NCI-H526 treated with DMSO at 0.1 percent for 48 hours (cell line): ENCODE results near the gene ZSWIM5.
"Not testable (repeated sequence)": the region's sequence is repeated elsewhere in the genome, so short reads cannot be mapped to it uniquely, and the experiment has no call there.

Source experiments
- DNase-seq: peaks from one replicate; lab custom pipeline; 2025; lab: John Stamatoyannopoulos, UW

Gene ZSWIM5

DNA sequence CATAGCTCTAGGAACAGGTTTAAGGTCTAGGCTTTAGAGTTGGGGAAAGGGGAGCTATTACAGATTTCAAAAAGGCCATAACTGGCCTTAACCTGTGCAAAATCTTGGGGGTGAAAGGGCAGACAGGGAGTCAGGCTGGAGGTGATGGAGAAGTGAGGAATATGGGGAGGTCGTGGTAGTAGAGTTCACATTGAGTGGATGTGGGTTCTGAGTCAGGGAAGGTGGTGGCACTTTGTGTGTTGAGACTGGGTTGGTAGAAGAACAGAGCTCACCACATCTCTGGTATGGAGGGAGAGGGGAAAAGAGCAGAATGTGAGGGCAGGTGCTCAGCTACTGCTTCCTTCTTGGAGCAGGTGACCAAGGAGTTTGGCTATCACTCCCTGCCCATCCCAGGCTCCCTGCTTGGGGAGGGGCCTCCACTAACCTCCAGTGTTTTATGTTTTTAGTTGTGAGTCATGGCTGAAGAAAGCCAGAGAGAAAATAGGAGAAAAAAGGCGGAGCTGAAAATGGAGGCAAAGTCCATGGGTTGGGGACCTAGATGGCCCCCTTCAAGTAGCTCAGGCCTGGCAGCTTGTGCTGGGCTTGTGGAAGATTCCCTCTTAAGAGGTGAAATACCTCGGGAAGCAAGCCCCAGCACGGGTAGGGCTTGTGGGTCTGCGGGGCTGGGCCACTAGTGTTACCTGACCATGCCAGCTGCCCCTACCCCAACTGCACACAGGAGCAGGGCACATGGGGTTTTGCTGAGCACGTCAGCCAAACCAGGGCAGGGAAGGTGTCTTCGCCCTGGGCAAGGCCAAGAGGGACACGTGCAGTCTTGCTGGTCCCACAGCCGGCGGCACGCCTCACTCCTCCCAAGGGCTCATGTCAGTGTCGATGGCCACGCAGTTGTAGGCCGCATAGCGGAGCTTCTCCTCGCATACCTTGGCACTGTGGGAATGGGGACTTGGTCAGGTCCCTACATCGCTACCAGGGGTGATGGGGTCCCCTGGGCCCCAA is 203.5 kb downstream of the ZSWIM5 start:
- no peak for DNase-seq

DNA sequence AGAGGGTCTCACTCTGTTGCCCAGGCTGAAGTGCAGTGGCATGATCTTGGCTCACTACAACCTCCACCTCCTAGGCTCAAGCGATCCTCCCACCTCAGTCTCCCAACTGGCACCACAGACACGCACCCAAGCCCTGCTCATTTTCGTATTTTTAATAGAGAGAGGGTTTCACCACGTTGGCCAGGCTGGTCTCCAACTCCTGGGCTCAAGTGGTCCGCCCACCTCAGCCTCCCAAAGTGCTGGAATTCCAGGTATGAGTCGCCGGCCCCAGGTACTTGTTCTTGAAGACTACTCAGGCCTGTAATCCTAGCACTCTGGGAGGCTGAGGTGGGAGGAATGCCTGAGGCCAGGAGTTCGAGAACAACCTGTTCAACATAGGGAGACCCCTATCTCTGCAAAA is 204.8 kb downstream of the ZSWIM5 start:
- DNase-seq = not testable (repeated sequence)

DNA sequence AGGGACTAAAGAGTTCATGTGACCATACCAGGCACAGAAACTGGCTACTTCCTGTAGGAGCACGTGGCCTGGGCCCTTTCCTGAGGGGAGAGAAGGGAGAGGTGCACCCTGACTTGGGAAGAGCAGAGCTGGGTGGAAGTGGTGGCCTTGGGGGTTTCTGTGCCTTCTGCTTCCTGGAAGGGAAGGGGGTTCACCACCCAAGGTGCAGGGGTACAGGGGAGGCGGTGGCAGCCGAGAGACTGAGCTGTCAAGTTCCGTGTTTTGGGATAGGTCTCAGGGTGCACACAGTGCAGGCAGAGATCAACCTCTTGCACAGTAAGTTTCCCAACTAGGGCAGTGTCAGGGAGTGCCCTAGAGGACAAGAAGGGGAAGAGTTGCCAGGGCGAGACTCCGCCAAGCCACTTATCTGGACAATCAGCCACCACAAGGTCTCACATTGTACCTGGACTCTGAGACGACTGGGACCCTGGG is 205.4 kb downstream of the ZSWIM5 start:
- no peak for DNase-seq

DNA sequence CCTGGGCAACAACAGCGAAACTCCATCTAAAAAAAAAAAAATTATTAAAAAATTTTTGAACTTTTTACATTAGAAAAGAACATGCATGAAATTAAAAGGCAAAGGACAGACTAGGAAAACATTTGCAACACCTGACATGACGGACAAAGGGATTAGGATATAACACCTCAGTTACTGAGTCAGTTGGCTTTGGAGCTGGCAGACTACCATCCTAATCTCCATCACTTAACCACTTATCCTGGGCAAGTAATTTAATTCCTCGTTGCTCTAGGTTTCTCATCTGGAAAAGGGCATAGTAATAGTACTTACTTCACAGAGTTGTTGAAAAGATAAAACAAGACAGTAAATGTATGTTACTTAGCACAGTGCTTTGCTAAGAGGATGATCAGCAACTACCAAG is 207.2 kb downstream of the ZSWIM5 start:
- no peak for DNase-seq

DNA sequence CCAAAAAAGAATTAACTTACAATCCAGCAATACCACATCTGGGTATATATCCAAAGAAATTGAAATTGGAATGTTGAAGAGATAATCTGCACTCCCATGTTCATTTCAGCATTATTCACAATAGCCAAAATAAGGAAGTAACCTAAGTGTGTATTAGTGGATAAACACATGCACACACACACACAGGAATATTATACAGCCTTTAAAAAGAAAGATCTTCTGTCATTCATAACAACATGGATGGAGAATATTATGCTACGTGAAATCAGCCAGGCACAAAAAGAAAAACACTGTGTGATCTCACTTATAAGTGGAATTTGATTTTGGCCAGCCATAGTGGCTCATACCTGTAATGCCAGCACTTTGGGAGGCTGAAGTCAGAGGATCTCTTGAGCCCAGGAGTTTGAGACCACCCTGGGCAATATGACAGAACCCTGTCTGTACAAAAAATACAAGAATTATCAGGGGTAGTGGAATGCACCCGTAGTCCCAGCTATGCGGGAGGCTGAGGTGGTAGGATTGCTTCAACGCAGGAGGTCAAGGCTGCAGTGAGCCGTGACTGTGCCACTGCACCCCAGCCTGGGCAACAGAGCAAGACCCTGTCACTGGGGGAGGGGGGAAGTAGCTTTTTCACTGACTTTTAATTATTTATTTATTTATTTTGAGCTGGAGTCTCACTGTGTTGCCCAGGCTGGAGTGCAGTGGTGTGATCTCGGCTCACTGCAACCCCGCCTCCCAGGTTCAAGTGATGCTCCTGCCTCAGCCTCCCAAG is 210.8 kb downstream of the ZSWIM5 start:
- DNase-seq = no peak

DNA sequence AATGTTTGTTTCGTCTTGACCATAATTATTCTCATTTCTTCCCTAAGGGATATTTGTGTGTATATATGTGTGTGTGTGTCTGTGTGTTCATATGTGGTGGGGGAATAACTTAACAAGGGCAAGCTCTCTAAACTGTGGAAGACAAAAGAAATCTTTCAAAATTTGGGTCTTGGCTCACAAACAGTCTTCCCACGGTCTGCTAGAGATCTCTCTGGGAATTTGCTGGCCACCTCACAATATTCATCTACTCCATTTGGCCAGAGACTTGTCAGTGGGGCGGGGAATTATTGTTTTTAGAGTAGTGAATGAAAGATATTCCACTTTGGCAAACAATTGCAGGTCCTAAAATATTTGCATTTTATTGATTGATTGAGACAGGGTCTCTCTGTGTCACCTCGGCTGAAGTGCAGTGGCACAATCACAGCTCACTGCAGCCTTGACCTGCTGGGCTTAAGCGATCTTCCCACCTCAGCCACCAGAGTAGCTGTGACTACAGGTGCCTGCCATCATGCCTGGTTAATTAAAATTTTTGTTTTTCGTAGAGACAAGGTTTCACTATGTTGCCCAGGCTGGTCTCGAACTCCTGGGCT is 212.0 kb downstream of the ZSWIM5 start:
- no peak for DNase-seq

DNA sequence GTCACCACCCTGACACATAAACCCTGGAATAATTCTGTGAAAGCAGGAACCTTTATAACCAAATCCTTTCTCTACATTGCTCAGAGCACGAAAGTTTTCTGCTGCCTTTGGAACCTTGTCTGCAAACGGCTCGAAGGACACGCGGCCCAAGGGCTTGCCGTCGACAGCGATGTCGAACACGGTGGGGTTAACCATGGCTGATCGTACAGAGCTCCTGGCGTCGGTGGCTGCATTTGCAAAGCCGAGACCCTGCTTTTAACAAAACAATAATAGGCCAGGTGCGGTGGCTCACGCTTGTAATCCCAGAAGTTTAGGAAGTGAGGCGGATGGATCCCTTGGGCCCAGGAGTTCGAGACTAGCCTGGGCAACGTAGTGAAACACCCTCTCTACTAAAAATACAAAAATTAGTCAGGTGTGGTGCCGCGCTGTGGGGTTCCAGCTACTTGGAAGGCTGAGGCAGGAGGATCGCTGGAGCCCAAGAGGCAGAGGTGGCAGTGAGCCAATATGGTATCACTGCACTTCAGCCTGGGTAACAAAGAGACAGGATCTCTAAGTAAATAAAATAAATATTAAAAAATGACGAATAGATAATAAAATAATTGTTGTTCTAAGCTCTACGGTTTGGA is 217.8 kb downstream of the ZSWIM5 start:
- no peak for DNase-seq

DNA sequence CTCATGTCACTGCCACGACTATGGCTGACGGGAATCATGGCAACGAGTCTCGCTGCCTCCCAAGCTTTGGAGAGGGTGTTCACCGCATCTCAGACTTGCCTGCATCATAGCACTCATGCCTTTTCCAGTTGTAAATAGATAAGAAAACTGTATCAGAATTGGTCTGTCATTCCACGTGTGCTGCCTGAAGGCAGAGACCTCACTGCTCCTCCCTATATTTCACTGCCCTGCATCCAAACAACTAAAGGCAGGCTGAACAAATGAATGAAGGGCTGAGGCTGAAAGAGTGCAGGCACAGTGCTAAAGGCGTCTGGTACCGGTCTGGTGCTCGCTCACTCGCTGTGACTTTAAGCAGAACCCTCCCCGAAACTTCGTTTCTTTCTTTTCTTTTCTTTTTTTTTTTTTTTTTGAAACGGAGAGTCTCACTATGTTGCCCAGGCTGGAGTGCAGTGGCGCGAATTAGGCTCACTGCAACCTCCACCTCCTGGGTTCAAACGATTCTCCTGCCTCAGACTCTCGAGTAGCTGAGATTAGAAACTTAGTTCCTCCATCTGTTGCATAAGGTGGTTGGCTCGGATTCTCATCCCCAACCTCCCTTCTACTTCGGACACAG is 220.6 kb downstream of the ZSWIM5 start:
- no peak for DNase-seq

DNA sequence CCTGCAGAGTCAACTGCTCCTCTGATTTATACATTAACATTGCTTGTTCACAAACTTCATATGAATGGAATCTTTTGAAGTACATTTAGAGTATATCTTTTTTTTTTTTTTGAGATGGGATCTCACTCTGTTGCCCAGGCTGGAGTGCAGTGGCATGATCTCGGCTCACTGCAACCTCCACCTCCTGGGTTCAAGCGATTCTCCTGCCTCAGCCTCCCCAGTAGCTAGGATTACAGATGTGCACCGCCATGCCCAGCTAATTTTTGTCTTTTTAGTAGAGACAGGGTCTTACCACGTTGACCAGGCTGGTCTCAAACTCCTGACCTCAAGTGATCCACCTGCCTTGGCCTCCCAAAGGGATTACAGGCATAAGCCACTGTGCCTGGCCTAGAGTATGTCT is 229.0 kb downstream of the ZSWIM5 start:
- DNase-seq = not testable (repeated sequence)

DNA sequence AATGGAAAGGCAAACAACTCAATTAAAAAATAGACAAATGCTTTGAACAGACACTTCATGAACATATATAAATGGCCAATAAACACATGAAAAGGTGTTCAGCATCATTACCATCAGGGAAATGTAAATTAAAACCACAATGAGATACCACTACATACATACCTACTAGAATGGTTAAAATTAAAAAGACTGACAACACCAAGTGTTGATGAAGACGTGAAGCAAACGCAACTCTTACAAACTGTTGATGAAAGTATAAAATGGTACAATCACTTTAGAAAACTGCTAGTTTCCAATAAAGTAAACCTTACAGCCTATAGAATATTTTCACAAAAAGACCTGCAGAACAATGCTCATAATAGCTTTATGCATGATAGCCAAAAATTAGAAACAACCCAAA is 230.2 kb downstream of the ZSWIM5 start:
- DNase-seq = no peak

DNA sequence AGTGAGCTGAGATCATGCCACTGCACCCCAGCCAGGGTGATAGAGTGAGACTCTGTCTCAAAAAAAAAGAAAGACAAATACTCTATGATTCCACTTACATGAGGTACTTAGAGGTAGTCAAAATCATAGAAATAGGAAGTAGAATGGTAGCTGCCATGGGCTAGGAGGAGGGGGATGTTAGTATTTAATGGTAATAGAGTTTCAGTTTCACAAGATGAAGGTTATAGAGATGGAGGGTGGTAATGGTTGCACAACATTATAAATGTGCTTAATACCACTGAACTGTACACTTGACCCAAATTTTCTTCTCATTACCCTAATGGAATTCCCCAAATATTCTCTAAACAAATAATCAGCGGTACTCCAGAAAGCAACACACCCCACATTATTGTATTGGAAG is 232.8 kb downstream of the ZSWIM5 start:
- DNase-seq = no peak

DNA sequence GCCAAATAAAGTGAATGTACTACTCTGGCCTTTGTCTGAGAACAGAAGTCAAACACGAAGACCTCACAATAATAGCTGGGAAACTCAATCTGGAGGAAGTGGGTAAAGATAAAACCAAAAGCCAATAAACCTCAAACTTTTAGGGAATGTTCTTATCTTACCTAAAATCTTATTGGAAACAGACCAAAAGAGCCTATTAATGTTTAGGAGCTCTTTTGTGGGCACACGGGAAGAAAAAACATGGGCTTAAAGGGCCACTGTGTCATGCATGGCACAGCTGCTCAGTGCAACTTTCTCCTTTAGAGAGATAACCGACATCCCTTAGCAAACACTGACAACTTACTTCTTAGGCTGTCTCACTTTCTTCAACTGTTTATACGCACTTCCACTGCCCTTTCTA is 236.1 kb downstream of the ZSWIM5 start:
- no peak for DNase-seq
